IPS DF 6.9 (cell line): ENCODE measurements around the gene SMOC1.
A peak's percentile ranks its signal among the peaks of the same experiment; 100 is the strongest.

Experiments used
- DNase-seq: peaks from one replicate; pipeline ENCODE4 v3.0.0-alpha.2; 2013; ENCODE audit warnings: low read depth, low spot score
- H3K27ac ChIP-seq: one replicate; pipeline ENCODE4 v1.5.1; 2013; ENCODE audit warnings: low read length, control low read depth
- H3K27me3 ChIP-seq: 2 replicates; pipeline ENCODE4 v1.6.1; 2013; ENCODE audit warnings: mild to moderate bottlenecking, low read length; ENCODE audit not compliant: control insufficient read depth, insufficient read depth
- H3K36me3 ChIP-seq: 2 replicates; pipeline ENCODE4 v1.6.1; 2013; ENCODE audit warnings: low read length; ENCODE audit not compliant: control insufficient read depth, insufficient read depth
- H3K4me1 ChIP-seq: 2 replicates; pipeline ENCODE4 v1.6.1; 2013; ENCODE audit warnings: low read length; ENCODE audit not compliant: control insufficient read depth, insufficient read depth
- H3K4me3 ChIP-seq: 2 replicates; pipeline ENCODE4 v1.5.1; 2013; ENCODE audit warnings: mild to moderate bottlenecking, low read length
- H3K9me3 ChIP-seq: 2 replicates; pipeline ENCODE4 v1.6.1; 2013; ENCODE audit warnings: low read length, inconsistent platforms; ENCODE audit not compliant: control insufficient read depth, insufficient read depth
- WGBS: extraction: QIAGEN DNeasy Blood & Tissue Kit; methylation state at CpG from one replicate; pipeline ENCODE4 v1.1.7; 2013; ENCODE audit warnings: mixed read lengths, missing lambda C conversion rate; ENCODE audit not compliant: insufficient read length, insufficient coverage; 5-methylcytosine and 5-hydroxymethylcytosine counted together

The SMOC1 gene

GRCh38 chr14:70006699-70007098 lies 127.5 kb downstream of the SMOC1 start:
- H3K36me3 ChIP-seq: no peaks in the 10 kb centered on the region
- no peak overlapping the region for H3K4me3 ChIP-seq
- H3K27me3 ChIP-seq: no peaks in the 10 kb centered on the region
- H3K27ac ChIP-seq: no peak overlapping the region
- WGBS: no CpG with 5 or more reads among the region's 6 CpGs
- H3K4me1 ChIP-seq: no peaks in the 10 kb centered on the region; the same call in 1 of the 2 replicates
- no peak for DNase-seq
- no peaks in the 10 kb centered on the region for H3K9me3 ChIP-seq

DNA sequence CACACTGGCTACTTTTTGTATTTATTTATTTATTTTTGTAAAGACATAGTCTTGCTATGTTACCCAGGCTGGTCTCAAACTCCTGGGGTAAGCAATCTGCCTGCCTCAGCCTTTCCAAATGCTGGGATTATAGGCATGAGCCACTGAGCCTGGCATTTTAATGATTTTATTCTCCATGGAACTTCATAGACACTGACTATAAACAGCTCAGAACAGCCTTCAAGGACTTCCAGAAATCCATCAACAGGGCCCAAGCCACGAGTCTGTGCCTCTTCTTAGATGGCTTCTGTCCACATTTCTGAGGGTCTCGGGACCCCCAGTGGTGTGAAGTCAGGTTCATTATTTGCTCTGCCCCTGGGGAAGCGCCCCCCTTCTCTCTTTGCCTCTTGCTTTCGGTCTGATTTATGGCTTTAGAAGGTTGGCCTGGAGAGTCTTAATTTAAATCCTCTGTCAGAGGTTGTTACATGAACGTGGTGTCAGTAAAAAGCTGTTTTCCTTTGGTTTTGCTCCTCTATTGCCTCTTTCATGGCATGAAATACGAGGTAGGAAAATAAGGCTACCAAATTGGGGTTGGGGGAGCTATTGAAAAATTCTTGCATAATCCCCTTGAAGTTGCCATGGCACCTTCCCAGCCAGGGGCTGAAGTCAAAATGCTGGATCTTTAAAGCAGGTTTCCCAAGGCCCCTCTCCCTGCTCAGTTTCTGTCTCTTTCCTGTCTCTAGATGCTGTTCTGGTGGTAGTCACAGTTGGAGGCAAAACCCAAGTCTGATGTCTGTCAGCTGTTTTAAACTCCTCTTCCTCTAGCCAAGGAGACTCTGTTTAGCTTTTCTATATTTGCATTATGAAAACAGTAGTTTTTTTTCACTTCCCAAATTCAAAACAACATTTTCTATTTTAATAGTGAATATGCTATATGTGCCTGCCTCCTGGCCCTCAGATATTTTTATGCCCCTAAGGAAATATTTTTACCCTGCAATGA lies 129.4 kb downstream of the SMOC1 start:
- H3K27ac ChIP-seq: no peak overlapping the region
- no peak for DNase-seq
- WGBS: no CpG with 5 or more reads among the region's 6 CpGs
- no peaks in the 10 kb centered on the region; the same call in 1 of the 2 replicates for H3K4me1 ChIP-seq
- no peaks in the 10 kb centered on the region for H3K36me3 ChIP-seq
- no peaks in the 10 kb centered on the region for H3K27me3 ChIP-seq
- no peak overlapping the region for H3K4me3 ChIP-seq
- no peaks in the 10 kb centered on the region for H3K9me3 ChIP-seq

- no peaks in the 10 kb centered on the region for H3K36me3 ChIP-seq
- WGBS: no CpG with 5 or more reads among the region's 8 CpGs
- no peaks in the 10 kb centered on the region for H3K9me3 ChIP-seq
- H3K4me1 ChIP-seq: no peaks in the 10 kb centered on the region; the same call in 1 of the 2 replicates
- no peak for DNase-seq
- H3K27ac ChIP-seq: no peak overlapping the region
- H3K27me3 ChIP-seq: no peaks in the 10 kb centered on the region
- no peak overlapping the region for H3K4me3 ChIP-seq
Observed at GRCh38 chr14:70009961-70010360, 130.7 kb downstream of the SMOC1 start.

GRCh38 chr14:70011098-70011497 lies 131.9 kb downstream of the SMOC1 start:
- no peak for DNase-seq
- no peaks in the 10 kb centered on the region for H3K9me3 ChIP-seq
- H3K36me3 ChIP-seq: no peaks in the 10 kb centered on the region
- H3K27me3 ChIP-seq: no peaks in the 10 kb centered on the region
- H3K27ac ChIP-seq: no peak overlapping the region
- no peaks in the 10 kb centered on the region; the same call in 1 of the 2 replicates for H3K4me1 ChIP-seq
- H3K4me3 ChIP-seq: no peak overlapping the region
- WGBS: no CpG with 5 or more reads among the region's 6 CpGs

GRCh38 chr14:70011708-70012107 lies 132.5 kb downstream of the SMOC1 start:
- H3K27ac ChIP-seq: no peak overlapping the region
- no CpG with 5 or more reads among the region's 7 CpGs for WGBS
- H3K27me3 ChIP-seq: no peaks in the 10 kb centered on the region
- H3K4me3 ChIP-seq: no peak overlapping the region
- no peaks in the 10 kb centered on the region for H3K9me3 ChIP-seq
- no peak for DNase-seq
- H3K36me3 ChIP-seq: no peaks in the 10 kb centered on the region
- H3K4me1 ChIP-seq: no peaks in the 10 kb centered on the region; the same call in 1 of the 2 replicates

DNA sequence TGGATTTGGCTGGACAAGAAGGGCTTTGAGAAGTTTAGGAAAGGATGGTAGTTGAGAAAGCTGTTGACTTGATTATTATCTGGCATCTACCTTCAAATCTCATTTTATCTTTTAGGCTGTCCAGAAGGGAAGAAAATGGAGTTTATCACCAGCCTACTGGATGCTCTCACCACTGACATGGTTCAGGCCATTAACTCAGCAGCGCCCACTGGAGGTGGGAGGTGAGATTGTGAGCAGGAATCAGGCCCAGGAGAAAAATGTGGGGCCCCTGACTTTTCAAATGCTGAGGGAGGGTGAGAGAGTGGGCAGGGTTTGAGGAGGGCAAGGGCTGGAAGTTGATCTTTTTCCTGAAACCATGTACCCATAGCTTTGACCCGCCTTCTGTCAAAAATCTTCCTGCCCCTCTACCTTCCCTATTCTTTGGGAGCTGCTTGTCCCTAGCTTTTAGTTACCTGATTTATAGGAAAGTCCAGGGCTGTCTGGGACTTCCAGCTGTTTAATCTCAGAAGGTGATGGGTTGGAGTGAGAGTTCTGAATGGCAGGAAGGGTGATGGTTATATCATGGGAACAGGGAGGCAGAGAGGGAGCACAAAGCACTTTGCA lies 134.2 kb downstream of the SMOC1 start:
- H3K36me3 ChIP-seq: no peaks in the 10 kb centered on the region
- no peaks in the 10 kb centered on the region for H3K27me3 ChIP-seq
- no peak overlapping the region for H3K27ac ChIP-seq
- no peak overlapping the region for H3K4me3 ChIP-seq
- H3K9me3 ChIP-seq: no peaks in the 10 kb centered on the region
- WGBS: no CpG with 5 or more reads among the region's 2 CpGs
- peak; percentile 48 for DNase-seq
- H3K4me1 ChIP-seq: no peaks in the 10 kb centered on the region; the same call in 1 of the 2 replicates

DNA sequence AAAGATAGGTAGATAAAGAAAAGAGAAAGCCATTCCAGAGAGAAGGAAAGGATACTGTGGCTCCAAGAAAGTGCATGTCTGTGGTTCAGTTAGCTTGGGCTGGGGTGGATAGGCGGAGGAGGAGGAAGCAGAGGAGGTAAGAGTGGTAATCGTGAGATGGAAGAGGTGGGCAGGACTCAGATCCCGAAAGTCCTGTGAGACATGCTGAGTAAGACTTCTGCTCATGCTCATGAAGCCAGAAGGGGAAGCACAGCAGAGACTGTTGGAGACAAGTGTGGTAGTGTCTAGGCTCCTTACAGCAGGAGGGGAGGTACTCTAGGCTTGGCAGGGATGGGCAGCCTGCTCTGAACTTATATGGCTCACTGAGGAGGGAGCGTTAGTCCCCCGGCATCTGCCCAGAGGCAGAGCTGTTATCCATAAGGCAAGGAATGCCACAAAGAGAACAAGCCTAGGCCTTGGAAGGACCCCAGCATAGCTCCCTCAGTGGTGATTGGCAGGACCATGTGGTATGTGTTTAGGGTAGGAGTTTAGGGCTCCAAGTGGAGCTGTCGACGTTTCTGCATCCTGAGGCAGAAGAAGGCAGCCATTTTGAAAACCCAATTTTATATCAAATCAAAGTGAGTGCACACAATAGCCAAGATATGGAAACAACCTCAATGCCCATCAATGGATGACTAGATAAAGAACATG lies 135.3 kb downstream of the SMOC1 start:
- H3K4me3 ChIP-seq: no peak overlapping the region
- H3K27me3 ChIP-seq: no peaks in the 10 kb centered on the region
- no peaks in the 10 kb centered on the region for H3K36me3 ChIP-seq
- no peak overlapping the region for H3K27ac ChIP-seq
- H3K4me1 ChIP-seq: no peaks in the 10 kb centered on the region
- H3K9me3 ChIP-seq: no peaks in the 10 kb centered on the region
- no peak for DNase-seq
- no CpG with 5 or more reads among the region's 7 CpGs for WGBS

GRCh38 chr14:70018230-70018629 lies 139.0 kb downstream of the SMOC1 start:
- no CpG with 5 or more reads among the region's 2 CpGs for WGBS
- Histone ChIP-seq H3K36me3 (no peaks in the 10 kb centered on the region), H3K4me3 (no peak overlapping the region), H3K4me1 (no peaks in the 10 kb centered on the region; the same call in 1 of the 2 replicates), H3K27me3 (no peaks in the 10 kb centered on the region), H3K9me3 (no peaks in the 10 kb centered on the region), H3K27ac (no peak overlapping the region)
- no peak for DNase-seq

- DNase-seq: no peak
- Histone ChIP-seq H3K9me3 (no peaks in the 10 kb centered on the region), H3K4me1 (no peaks in the 10 kb centered on the region; the same call in 1 of the 2 replicates), H3K4me3 (no peak overlapping the region), H3K36me3 (no peaks in the 10 kb centered on the region), H3K27ac (no peak overlapping the region), H3K27me3 (no peaks in the 10 kb centered on the region)
- no CpG with 5 or more reads among the region's 9 CpGs for WGBS
Observed at GRCh38 chr14:70018713-70019211, 139.5 kb downstream of the SMOC1 start.

- Histone ChIP-seq H3K27me3 (no peaks in the 10 kb centered on the region), H3K36me3 (no peaks in the 10 kb centered on the region), H3K27ac (no peak overlapping the region), H3K4me1 (no peaks in the 10 kb centered on the region; the same call in 1 of the 2 replicates), H3K9me3 (no peaks in the 10 kb centered on the region), H3K4me3 (no peak overlapping the region)
- no peak for DNase-seq
Observed at GRCh38 chr14:70019695-70020094, 140.5 kb downstream of the SMOC1 start.
